GM18498 (cell line): Measurements from ENCODE around the gene TANC1.

Experiments used
- ATAC-seq: cut with Tn5 transposase; IDR thresholded peaks from one replicate; pipeline ENCODE4 v1.9.1; 2021; ENCODE audit warnings: mild to moderate bottlenecking, moderate library complexity; ENCODE audit not compliant: unreplicated experiment

TANC1 gene

GRCh38 chr2:159053161-159054031, 85.0 kb downstream of the TANC1 start:
- no peak for ATAC-seq

DNA sequence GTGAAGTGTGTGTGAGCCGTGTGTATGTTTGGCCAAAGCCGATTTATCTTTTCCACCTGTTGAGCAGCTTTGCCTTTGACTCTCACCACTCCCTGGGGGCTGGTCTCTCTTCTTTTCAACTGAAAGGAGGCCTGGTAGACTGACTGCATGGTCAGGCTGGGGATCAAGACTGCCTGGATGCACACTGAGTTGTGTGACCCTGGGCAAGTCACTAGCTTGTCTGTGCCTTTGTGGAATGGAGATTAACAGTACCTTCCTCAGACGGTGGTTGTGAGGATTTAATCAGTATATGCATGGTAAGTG, 85.5 kb downstream of the TANC1 start:
- ATAC-seq, result no peak

DNA sequence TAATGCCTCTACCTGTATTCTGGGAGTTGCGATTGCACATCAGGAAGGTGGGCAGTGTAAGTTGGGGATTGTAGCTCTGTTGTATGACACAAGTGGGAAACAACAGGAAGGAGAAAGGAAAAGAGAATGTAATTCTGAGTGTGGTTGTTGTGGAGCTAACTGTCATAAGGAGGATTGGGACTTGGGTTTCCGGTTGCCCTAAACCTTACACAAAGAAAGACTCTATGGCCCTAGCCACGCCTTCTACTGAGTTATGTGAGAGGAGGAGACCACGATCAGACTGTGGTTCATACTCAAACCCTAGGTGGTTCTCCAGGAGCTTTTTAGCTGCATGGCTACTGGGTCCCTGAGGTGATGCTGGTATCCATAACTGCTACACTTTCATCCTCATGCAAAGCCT, 86.5 kb downstream of the TANC1 start:
- ATAC-seq, result no peak

DNA sequence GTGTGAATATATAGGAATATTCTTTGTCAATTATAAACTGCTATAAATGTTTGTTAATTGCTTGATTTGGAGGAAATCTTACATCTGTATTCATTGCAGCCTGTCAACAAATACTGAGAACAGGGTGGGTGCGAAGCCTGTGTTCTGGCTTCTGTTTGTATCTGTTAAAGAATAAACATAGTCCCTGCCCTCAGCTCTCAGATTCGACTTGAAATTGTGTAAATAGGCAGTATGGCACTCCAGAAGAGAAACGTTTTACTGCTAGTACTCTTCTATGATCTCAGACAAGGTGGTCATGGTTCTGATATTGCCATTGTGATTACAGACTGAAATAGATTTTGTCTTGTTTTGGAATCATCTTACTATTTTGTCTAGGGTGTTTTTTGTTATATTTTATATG, 92.1 kb downstream of the TANC1 start:
- no peak for ATAC-seq

DNA sequence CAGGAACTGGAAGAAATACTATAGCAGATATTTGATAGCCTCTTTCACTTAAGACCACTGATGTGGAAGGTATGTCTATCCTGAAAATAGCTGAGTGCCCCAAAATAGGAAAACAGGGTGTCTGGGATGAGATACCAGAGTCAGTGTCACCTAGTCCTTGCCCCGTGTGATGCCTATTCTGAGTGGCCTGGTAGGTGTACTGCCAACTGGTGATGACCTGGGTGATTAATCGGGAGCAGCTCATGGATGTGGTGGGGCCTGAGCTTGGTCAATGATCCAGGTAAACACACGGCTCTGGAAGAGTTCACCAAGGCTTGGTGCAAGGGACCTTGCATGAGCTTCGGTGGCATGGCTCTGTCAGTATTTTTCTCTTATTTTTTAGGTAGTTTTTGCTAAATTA, 95.2 kb downstream of the TANC1 start:
- ATAC-seq, result no peak

- no peak for ATAC-seq
Observed at GRCh38 chr2:159064446-159065301, 96.2 kb downstream of the TANC1 start.

GRCh38 chr2:159065313-159065712, 96.9 kb downstream of the TANC1 start:
- no peak for ATAC-seq

GRCh38 chr2:159065891-159066290, 97.5 kb downstream of the TANC1 start:
- no peak for ATAC-seq

DNA sequence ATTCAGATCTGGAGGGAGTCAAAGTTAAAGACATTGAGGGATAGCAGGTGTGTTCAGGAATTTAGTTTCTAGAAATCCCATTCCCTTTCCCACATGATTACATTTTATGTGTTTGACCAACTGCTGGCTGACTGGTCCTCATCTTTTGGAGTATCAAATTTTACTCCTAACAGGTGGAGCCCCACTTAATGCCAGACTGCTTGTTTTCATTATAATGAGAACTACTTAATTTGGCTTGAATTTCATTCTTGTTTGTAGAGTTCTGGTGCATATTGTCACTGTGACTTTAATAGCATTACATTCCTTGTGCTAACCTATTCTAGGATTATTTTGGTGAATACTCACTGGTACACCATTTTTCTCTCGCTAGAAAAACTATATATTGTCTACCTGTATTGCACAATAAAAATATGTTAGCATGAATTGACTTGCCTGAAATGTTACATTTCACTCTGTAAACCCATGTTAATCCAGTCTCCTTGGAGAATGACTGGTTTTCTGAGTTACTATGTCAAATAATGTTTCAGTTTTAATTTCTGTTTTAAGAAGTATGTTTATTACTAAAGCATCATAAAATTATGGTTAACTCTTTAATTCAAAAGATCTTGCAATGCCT, 98.2 kb downstream of the TANC1 start:
- no peak for ATAC-seq

DNA sequence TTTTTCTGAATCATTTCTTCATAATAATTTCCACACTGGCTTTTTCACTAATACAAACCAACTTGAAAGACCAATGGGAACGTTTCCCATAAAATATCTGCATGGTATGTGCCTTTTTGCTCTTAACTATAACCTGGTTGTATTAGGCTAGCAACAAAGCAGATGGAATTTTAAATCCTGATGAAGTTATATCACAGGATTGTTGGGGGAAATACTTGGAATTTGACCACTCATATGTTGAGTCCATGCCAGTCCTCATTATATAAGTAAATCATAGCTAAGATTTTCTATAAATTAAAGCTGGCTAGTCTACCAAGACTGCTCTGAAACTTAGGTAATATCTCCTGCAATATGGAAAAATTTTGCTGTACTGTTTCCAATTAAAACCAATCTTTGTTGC, 99.5 kb downstream of the TANC1 start:
- no peak for ATAC-seq

DNA sequence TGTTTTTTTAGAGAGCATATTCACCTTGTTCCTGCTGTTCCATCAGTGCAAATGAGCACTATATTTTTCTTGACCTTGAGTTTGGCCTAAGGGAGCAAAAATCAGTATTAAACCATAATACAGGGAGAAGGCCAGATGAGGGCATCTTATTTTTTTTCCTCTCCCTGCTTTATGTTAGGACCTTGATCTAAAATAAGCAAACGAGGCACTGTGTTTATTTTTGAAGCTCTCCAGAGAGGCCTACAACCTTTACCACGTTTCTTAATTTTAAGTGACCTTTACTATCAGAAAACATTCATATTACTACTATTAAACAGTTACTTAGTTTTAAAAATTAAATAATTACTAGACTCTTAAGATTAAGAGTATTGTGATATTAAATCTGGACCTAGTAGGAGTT, 100.8 kb downstream of the TANC1 start:
- no peak for ATAC-seq

GRCh38 chr2:159070235-159070634, 101.8 kb downstream of the TANC1 start:
- no peak for ATAC-seq

DNA sequence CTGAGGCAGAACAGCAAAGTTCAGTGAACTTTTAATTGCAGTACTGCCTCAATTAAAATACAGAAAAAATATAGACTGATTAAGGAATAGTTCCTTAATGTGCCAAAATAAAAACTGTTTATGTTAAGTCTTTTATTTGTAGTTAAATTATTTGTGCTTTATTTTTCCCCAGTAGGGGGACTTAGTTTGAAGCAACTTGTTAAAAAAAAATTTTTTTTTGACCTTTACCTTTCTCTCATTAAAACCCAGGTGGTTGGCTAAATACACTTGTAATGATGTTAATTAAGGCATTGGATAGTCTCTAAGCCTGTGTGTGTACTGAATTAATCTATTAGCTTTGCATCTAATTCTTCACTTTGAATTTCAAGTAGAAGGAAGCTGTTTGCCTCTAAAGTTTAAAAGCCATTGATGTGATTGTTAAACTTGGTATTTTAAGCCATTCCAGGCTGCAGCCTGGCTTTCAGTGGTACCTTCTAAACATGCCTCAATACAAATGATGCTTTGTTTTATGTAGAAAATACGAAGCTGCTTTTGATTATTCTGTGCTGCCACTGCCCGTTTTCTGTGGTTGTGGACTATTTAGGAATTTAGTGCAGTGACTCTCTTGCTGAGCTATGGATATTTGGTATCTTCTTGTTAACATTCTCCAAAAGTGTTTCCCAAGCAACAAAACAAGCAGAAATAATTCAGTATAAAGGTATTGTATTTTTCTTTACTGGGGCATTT, 102.9 kb downstream of the TANC1 start:
- ATAC-seq, result no peak

- no peak for ATAC-seq
Observed at GRCh38 chr2:159072795-159073194, 104.4 kb downstream of the TANC1 start.

DNA sequence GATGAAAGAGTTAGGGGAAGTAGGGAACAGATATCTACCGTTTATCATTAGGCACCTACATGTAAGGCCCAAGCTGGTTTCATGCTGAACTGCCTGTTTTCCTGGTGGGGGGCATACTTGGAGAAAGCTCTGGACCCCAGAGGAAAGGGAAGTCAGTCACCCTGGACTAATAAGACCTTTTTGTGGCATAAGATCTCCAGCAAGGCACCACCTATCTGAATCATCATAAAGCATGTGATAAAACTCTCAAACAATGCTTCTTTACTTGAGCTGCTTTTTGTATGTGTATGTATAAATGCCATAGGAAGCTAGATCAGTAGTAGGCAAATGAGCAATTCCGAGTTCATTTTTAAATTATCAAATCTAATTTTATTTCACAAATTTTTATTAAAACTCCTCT, 104.8 kb downstream of the TANC1 start:
- no peak for ATAC-seq

GRCh38 chr2:159074605-159075004, 106.2 kb downstream of the TANC1 start:
- no peak for ATAC-seq

DNA sequence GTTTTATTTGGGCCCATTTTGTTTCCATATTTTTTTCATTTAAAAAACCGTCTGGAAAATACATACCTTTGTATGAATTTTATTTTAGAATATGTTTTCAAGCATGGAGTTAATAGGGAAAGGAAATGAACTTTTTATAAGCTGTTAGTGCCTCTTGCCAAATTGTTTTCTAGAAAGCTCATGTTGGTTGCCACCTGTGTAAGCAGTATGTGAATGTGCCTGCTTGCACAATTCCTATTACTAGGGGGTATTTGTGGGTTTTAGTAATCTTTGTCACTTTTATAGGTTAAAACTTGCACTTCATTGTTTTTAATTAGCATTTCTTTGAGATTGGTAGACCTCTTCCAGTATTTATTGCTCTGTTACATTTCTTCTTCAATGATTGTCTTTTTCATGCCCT, 107.3 kb downstream of the TANC1 start:
- no peak for ATAC-seq

GRCh38 chr2:159076241-159076640, 107.8 kb downstream of the TANC1 start:
- ATAC-seq, result no peak

DNA sequence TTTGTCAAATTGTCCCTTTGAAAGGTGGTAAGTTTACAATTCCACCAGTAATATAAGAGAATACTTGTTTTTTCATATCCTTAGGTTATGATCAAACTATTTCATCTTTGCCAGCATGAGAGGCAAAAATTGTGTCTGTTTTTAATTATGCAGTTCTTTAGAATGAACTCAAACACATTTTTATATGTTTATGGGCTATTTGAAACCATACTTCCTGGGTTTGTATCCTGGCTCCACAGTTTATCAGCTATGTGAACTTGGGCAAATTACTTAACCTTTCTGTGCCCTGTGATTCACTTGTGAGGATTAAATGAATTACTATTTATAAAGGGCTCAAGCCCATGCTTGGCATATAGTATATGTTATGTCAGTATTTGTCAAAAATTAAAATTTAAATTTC, 109.4 kb downstream of the TANC1 start:
- ATAC-seq, result no peak

- no peak for ATAC-seq
Observed at GRCh38 chr2:159078443-159078842, 110.0 kb downstream of the TANC1 start.

GRCh38 chr2:159080641-159081040, 112.2 kb downstream of the TANC1 start:
- no peak for ATAC-seq
